H9 (cell line): ENCODE results near the gene PIP5KL1. TPM values are rescaled to one million over a fixed set of nuclear protein-coding genes. Genes with fewer than 3 reads are reported as not detected.

Source experiments
- DNase-seq: peaks from one replicate; pipeline ENCODE4 v3.0.0-alpha.2; 2017
- H2AFZ ChIP-seq: one replicate; pipeline ENCODE4 v1.6.1; 2013; ENCODE audit warnings: mild to moderate bottlenecking, low read length, control low read depth, moderate library complexity
- H2AK5ac ChIP-seq: 2 replicates; pipeline ENCODE4 v1.6.1; 2013; ENCODE audit warnings: low read length, control low read depth, mixed read lengths; ENCODE audit not compliant: insufficient read length
- H2BK120ac ChIP-seq: one replicate; pipeline ENCODE4 v1.6.1; 2013; ENCODE audit warnings: low read depth, mild to moderate bottlenecking, low read length, control low read depth, inconsistent platforms; ENCODE audit not compliant: poor library complexity, severe bottlenecking
- H2BK12ac ChIP-seq: 2 replicates; pipeline ENCODE4 v1.6.1; 2013; ENCODE audit warnings: low read length, control low read depth, mixed read lengths, low read depth; ENCODE audit not compliant: insufficient read length
- H2BK15ac ChIP-seq: 2 replicates; pipeline ENCODE4 v1.6.1; 2013; ENCODE audit warnings: low read depth, low read length, control low read depth
- H2BK20ac ChIP-seq: one replicate; pipeline ENCODE4 v1.6.1; 2013; ENCODE audit warnings: low read depth, mild to moderate bottlenecking, low read length, control low read depth, inconsistent platforms; ENCODE audit not compliant: poor library complexity, severe bottlenecking
- H2BK5ac ChIP-seq: 2 replicates; pipeline ENCODE4 v1.6.1; 2013; ENCODE audit warnings: low read length, control low read depth, mixed read lengths; ENCODE audit not compliant: insufficient read length
- H3K14ac ChIP-seq: 2 replicates; pipeline ENCODE4 v1.6.1; 2013; ENCODE audit warnings: low read length, control low read depth; ENCODE audit not compliant: insufficient read depth
- H3K18ac ChIP-seq: 2 replicates; pipeline ENCODE4 v1.6.1; 2013; ENCODE audit warnings: low read depth, mild to moderate bottlenecking, mixed read lengths, low read length, control low read depth; ENCODE audit not compliant: insufficient read length
- H3K23ac ChIP-seq: 2 replicates; pipeline ENCODE4 v1.6.1; 2013; ENCODE audit warnings: low read length, control low read depth, mixed read lengths, low read depth; ENCODE audit not compliant: insufficient read length
- H3K23me2 ChIP-seq: 2 replicates; pipeline ENCODE4 v1.6.1; 2013; ENCODE audit warnings: low read depth, mild to moderate bottlenecking, mixed read lengths, low read length, control low read depth; ENCODE audit not compliant: insufficient read length, poor library complexity, severe bottlenecking
- H3K27ac ChIP-seq: 2 replicates; pipeline ENCODE4 v1.5.1; 2013; ENCODE audit warnings: low read length, control low read depth, mixed read lengths, low read depth; ENCODE audit not compliant: insufficient read length
- H3K27me3 ChIP-seq: 2 replicates; pipeline ENCODE4 v1.6.1; 2013; ENCODE audit warnings: low read length, control low read depth, inconsistent platforms; ENCODE audit not compliant: insufficient read depth
- H3K4ac ChIP-seq: 2 replicates; pipeline ENCODE4 v1.6.1; 2013; ENCODE audit warnings: low read depth, mild to moderate bottlenecking, control low read depth, inconsistent platforms, low read length, moderate library complexity
- H3K4me1 ChIP-seq: 2 replicates; pipeline ENCODE4 v1.6.1; 2013; ENCODE audit warnings: low read length, control low read depth, inconsistent platforms; ENCODE audit not compliant: insufficient read depth
- H3K4me2 ChIP-seq: 2 replicates; pipeline ENCODE4 v1.6.1; 2013; ENCODE audit warnings: low read length, control low read depth, mixed read lengths; ENCODE audit not compliant: insufficient read length, insufficient read depth
- H3K56ac ChIP-seq: 2 replicates; pipeline ENCODE4 v1.6.1; 2013; ENCODE audit warnings: low read depth, mild to moderate bottlenecking, mixed read lengths, low read length, control low read depth; ENCODE audit not compliant: insufficient read length
- H3K79me1 ChIP-seq: 2 replicates; pipeline ENCODE4 v1.6.1; 2013; ENCODE audit warnings: low read depth, mild to moderate bottlenecking, moderate library complexity, low read length, control low read depth, inconsistent platforms; ENCODE audit not compliant: insufficient read depth, poor library complexity, severe bottlenecking
- H3K79me2 ChIP-seq: 2 replicates; pipeline ENCODE4 v1.6.1; 2013; ENCODE audit warnings: low read length, control low read depth, inconsistent platforms; ENCODE audit not compliant: insufficient read depth
- H3K9ac ChIP-seq: 2 replicates; pipeline ENCODE4 v1.6.1; 2013; ENCODE audit warnings: low read length, control low read depth, mixed read lengths; ENCODE audit not compliant: insufficient read length; ENCODE audit errors: extremely low read depth
- H3K9me3 ChIP-seq: one replicate; pipeline ENCODE4 v1.6.1; 2013; ENCODE audit warnings: low read depth, low read length, inconsistent platforms; ENCODE audit not compliant: control insufficient read depth
- H3T11ph ChIP-seq: one replicate; pipeline ENCODE4 v1.6.1; 2013; ENCODE audit warnings: mild to moderate bottlenecking, low read length, control low read depth, inconsistent platforms
- H4K20me1 ChIP-seq: one replicate; pipeline ENCODE4 v1.6.1; 2013; ENCODE audit not compliant: control insufficient read depth, insufficient read length, insufficient read depth
- H4K5ac ChIP-seq: 2 replicates; pipeline ENCODE4 v1.6.1; 2013; ENCODE audit warnings: low read depth, mild to moderate bottlenecking, mixed read lengths, low read length, control low read depth; ENCODE audit not compliant: insufficient read length
- H4K8ac ChIP-seq: replicated peaks from 2 replicates; pipeline ENCODE4 v1.6.1; 2013; ENCODE audit warnings: low read length, control low read depth, mixed read lengths, low read depth; ENCODE audit not compliant: insufficient read length
- H4K91ac ChIP-seq: 2 replicates; pipeline ENCODE4 v1.6.1; 2013; ENCODE audit warnings: low read depth, mild to moderate bottlenecking, moderate library complexity, mixed read lengths, low read length, control low read depth; ENCODE audit not compliant: insufficient read length
- H3K27ac Mint-ChIP-seq, 3 experiments: 2 replicates in 2 of 3; 3 replicates in 1 of 3; pipeline ENCODE4 v1.8.0; 2020 to 2021; ENCODE audit warnings: mixed read lengths in 3 of 3, mild to moderate bottlenecking in 1 of 3, moderate library complexity in 1 of 3
- H3K27me3 Mint-ChIP-seq: 2 replicates; pipeline ENCODE4 v1.8.0; 2021; ENCODE audit warnings: low read depth, mild to moderate bottlenecking, moderate library complexity, mixed read lengths
- H3K36me3 Mint-ChIP-seq, 3 experiments: 2 replicates in 2 of 3; 3 replicates in 1 of 3; pipeline ENCODE4 v1.8.0; 2020 to 2021; ENCODE audit warnings: low read depth in 3 of 3, mixed read lengths in 3 of 3; ENCODE audit not compliant: insufficient read depth in 1 of 3
- H3K4me1 Mint-ChIP-seq, 2 experiments: 2 replicates each; pipeline ENCODE4 v1.8.0; 2020; ENCODE audit warnings: mixed read lengths in 2 of 2
- H3K4me3 Mint-ChIP-seq, 2 experiments: 2 replicates in 1 of 2; 3 replicates in 1 of 2; pipeline ENCODE4 v1.8.0; 2020 to 2021; ENCODE audit warnings: mild to moderate bottlenecking in 2 of 2, mixed read lengths in 2 of 2, moderate library complexity in 1 of 2
- H3K9me3 Mint-ChIP-seq, 2 experiments: 2 replicates in 1 of 2; 3 replicates in 1 of 2; pipeline ENCODE4 v1.8.0; 2020; ENCODE audit warnings: mild to moderate bottlenecking in 2 of 2, mixed read lengths in 2 of 2, moderate library complexity in 1 of 2
- CTCF ChIP-seq: fragments of 200-600 bp; sonication (generic); conservative IDR thresholded peaks from 3 replicates; pipeline ENCODE4 v1.8.0; 2021; ENCODE audit warnings: antibody characterized with exemption, mild to moderate bottlenecking
- WGBS: extraction: QIAGEN DNeasy Blood & Tissue Kit; methylation state at CpG from one replicate; pipeline ENCODE4 v1.1.7; 2013; ENCODE audit warnings: missing lambda C conversion rate, low lambda C conversion rate, mixed read lengths; ENCODE audit not compliant: insufficient read length; ENCODE audit errors: extremely low coverage; 5-methylcytosine and 5-hydroxymethylcytosine counted together
- total RNA-seq: library from RNA; stranded (reverse); gene quantifications from 2 replicates; pipeline ENCODE4 v1.2.1, GENCODE V29; 2021

Gene PIP5KL1
- total RNA-seq, 1 experiment from 2014 or later, result 11.6 TPM

- peaks cover 15 to 16% of the 10 kb centered on the region in 2 experiments for H3K4me1 Mint-ChIP-seq
- Histone ChIP-seq H2BK20ac (no peak overlapping the region), H3K79me1 (no peaks in the 10 kb centered on the region), H2BK5ac (no peak overlapping the region), H2BK120ac (no peak overlapping the region), H2AFZ (no peak overlapping the region), H3K4me1 (peaks cover 2% of the 10 kb centered on the region; the same call in 1 of the 2 replicates), H4K5ac (no peak overlapping the region), H3K56ac (no peak overlapping the region), H2BK15ac (no peak overlapping the region), H3T11ph (no peak overlapping the region), H3K18ac (no peak overlapping the region), H4K8ac (no peak overlapping the region), H3K23me2 (peaks cover 5% of the 10 kb centered on the region), H3K27ac (no peak overlapping the region), H4K20me1 (peaks cover 2% of the 10 kb centered on the region), H3K27me3 (peaks cover 2% of the 10 kb centered on the region; the same call in 1 of the 2 replicates), H3K9me3 (no peaks in the 10 kb centered on the region), H3K14ac (no peak overlapping the region), H3K4me2 (no peak overlapping the region), H2BK12ac (no peak overlapping the region), H2AK5ac (no peak overlapping the region), H3K79me2 (no peaks in the 10 kb centered on the region), H3K4ac (no peak overlapping the region), H3K23ac (no peak overlapping the region), H3K9ac (no peak overlapping the region), H4K91ac (no peak overlapping the region)
- H3K4me3 Mint-ChIP-seq, result peak overlapping the region in 1 of 2 experiments; percentile 20; a peak in 1 of 5 replicates
- H3K9me3 Mint-ChIP-seq, result no peaks in the 10 kb centered on the region; a peak in 1 of 5 replicates
- no peak overlapping the region for H3K27ac Mint-ChIP-seq
- DNase-seq, result no peak
- no peak for TF ChIP-seq CTCF
- peaks cover 25% of the 10 kb centered on the region for H3K27me3 Mint-ChIP-seq
- no CpG with 5 or more reads among the region's 7 CpGs for WGBS
- peaks cover 2 to 6% (median 6%) of the 10 kb centered on the region in 3 experiments; a peak in 6 of 7 replicates for H3K36me3 Mint-ChIP-seq
Observed at GRCh38 chr9:127920794-127921193, 9.8 kb downstream of the PIP5KL1 start.
